IPS-NIHi7 (cell line): ENCODE results near the gene ST6GALNAC3.
"Not testable (repeated sequence)": the region's sequence is repeated elsewhere in the genome, so short reads cannot be mapped to it uniquely, and the experiment has no call there.

ENCODE experiments used
- DNase-seq: peaks from one replicate; pipeline ENCODE4 v3.0.0; 2012; ENCODE audit warnings: mixed read lengths; ENCODE audit errors: extremely low spot score

Gene ST6GALNAC3

DNA sequence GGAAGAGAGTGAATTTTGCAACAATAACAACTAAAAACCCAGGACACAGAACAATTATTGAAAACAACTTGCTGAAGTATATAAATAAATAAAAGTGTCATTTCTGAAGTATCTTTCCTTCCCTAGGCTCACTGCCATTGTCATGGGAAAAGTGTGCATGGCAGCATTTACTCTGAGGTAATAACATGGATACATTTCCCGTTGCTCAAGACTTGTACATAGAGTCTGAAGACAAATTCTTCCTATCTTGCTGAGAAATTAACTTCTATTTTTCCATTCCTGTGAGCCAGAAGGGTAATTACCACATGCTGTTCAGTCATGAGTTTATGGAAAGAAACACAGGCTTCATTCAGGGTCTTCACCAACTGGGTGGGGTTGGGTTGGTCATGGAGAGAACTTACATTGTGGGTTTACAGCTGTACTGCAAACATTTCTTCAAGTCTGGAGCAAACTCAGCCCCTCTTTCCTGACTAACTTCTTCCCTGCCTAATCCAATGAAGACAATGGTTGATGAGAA lies 32.2 kb downstream of the ST6GALNAC3 start:
- DNase-seq: no peak

DNA sequence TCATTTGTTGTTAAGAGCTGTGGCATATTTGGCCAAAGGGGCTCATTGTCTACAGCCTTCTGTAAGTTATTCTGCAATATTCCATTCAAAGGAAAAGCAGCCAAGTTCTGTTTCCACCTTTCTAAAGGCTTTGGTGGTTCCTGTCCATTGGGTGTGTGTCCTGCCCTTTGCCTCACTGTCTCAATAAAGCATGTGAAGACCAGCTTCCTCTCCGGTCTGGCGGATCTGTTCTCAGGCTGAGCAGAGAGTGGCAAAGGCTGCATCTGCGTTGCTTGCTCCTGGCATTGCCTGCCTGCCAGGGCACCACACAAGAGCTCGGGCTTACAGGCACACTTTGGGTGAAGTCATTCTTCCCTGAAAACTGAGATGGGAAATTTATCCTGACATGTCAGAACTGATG lies 34.9 kb downstream of the ST6GALNAC3 start:
- no peak for DNase-seq

DNA sequence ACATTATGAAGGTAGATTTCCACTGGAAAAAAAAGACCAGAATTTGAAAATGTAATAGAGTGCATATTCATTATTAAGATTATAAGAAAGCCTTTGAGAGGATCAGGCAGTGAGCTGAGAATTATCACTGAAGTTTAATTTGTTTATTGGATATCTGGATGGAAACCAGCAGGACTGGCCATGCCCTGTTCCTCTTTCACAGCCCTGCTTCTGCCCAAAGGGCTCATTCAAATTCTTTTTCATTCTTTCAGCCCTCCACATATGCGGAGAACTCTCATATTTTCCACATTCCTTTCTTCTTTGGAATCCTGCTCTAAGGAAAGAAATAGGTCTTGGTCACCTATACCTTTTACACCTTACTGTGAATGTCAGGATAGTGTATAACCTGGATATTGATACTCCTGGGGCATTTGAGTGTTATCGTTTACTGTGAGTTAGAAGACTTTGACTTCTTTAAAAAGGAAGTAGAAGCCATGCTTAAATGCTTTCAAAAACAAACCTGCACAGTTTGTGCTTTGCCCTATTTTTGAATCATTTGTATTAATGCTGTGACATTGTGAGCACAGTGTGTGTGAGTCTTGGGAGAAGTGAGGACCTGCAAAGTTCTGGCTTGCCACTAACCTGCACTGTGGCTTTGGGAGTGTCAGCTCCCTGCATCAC lies 35.5 kb downstream of the ST6GALNAC3 start:
- DNase-seq: no peak

DNA sequence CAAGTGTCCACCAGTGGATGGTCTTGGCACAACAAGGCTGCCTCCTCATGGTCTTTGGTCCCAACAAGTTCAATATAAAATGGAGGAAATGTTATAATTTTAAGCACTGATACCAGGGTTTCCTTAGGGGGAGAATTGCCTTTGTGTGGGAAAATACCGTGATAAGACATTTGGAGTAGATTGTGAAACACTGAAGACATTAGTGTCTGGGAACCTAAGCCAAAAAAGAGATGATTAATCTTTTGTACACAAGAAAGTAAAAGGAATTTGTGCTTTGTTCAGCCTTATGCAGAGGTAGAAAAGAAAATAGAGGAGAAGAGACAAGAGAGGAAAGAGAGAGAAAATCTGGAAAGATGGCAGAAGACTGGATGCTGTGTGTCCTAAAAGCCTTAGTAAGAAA lies 36.1 kb downstream of the ST6GALNAC3 start:
- no peak for DNase-seq

DNA sequence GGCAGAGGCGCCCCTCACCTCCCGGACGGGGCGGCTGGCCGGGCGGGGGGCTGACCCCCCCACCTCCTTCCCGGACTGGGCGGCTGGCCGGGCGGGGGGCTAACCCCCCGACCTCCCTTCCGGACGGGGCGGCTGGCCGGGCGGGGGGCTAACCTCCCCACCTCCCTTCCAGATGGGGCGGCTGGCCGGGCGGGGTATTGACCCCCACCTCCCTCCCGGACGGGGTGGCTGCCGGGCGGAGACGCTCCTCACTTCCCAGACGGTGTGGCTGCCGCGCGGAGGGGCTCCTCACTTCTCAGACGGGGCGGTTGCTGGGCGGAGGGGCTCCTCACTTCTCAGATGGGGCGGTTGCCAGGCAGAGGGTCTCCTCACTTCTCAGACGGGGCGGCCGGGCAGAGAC lies 37.8 kb downstream of the ST6GALNAC3 start:
- DNase-seq: not testable (repeated sequence)

DNA sequence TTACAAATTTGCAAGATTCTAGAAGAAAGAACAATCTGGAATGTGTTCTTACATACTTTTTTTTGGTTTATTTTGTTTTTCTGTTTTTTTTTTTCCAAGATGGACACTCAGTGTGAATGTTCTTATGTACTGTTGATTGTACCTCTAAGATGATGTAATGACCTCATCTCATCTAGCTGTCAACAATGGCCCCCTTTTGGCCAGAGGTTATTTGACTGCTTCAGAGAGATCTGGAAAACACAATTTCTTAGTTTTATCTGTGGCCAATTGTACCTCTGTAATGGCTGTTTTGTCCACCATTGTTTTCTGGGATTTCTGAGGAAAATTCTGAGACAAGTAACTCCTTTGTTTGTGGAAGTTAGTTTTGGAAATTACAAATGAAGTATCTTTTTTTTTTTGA lies 38.9 kb downstream of the ST6GALNAC3 start:
- DNase-seq: no peak

DNA sequence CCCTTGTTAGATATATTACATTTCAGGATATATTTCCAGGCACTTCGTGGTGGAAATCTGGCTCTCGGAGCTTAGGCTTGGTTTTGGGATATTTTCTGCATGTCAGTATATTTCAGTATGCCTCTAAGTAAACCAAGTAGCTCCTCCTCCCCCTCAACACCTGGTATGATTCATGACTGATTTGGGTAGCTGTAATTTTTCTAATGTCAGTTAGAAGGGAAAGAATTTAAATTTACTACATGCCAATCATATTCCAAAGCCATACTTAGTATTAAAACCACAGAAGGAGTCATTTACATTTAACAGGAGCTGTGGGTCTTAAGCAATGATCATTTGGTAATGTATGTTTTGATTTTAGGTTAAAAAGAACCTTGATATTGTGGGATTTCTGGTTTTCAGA lies 40.6 kb downstream of the ST6GALNAC3 start:
- DNase-seq: no peak

DNA sequence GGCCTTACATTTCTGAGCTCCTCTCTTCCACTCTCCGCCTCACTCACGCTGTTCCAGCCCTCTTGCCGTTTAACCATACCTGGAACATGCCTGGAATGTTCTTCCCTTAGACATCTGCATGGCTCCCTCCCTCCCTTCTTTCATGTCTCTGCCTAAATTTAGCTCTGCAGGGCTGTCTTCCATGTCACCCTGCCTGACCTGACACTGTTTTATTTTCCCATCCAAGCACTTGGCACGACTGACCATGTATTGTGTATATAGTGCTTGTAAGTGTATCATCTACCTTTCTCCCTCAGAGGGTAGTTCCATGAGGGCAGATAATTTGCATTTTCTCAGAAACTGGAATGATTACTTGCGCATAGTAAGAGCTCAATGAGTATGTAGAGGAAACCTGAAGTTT lies 47.3 kb downstream of the ST6GALNAC3 start:
- no peak for DNase-seq

DNA sequence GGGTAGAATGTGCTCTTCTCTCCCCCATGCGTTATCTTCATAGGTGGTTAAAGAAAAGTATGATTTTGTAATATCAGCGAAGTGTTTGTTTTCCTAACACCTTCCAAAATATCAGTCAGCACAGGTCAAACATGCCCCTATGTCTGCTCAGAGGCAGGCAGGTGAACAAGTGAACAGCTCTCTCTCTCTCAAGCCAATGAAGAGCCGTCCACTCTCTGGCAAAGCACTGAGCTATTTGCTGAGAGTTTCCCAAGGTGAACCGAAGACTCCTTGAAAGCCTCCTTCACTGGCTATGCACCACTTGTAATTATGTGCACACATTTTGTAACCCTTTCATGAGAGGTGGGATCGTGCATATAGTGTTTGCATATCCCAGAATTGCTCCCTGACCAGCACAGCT lies 47.7 kb downstream of the ST6GALNAC3 start:
- DNase-seq: no peak

DNA sequence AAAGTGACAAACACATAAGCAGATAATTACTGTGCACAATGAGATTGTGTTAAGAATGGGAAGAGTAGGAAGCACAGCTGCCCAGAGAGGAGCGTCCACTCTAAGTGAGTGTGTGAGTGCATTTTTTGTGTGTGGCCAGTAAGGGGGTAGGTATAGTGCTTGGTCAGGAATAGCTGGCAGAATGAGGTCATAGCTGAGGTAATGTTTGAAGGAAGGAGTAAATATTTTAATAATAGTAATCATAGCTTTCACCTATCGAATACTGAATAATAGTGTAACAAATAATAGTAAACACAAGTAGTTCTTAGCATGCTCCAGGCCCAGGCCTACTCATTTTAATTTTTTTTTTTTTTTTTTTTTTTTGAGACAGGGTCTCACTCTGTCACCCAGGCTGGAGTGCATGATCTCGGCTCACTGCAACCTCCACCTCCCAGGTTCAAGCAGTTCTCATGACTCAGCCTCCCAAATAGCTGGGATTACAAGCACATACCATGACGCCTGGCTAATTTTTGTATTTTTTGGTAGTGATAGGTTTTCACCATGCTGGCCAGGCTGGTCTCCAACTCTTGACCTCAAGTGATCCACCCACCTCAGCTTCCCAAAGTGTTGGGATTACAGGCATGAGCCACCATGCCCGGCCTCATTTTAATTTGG lies 49.0 kb downstream of the ST6GALNAC3 start:
- not testable (repeated sequence) for DNase-seq

DNA sequence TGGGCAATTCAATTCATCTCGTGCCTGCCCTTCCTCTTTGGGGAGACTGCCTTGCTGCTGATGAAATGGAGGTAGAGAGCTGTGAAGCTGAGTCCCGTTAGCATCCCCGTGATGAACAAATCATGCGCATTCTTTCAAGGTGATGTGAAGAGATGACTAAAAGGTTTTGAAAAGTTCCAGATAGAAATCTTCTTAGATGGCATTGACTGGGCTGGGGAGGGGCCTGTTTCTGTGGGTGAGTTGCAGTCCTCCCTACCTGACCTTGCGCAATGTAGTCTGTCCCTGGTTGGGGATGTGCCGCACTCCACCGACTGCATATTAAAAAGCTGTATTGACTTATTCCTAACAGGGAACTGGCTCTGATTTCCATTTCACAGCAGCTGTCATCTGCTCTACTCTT lies 49.6 kb downstream of the ST6GALNAC3 start:
- no peak for DNase-seq

DNA sequence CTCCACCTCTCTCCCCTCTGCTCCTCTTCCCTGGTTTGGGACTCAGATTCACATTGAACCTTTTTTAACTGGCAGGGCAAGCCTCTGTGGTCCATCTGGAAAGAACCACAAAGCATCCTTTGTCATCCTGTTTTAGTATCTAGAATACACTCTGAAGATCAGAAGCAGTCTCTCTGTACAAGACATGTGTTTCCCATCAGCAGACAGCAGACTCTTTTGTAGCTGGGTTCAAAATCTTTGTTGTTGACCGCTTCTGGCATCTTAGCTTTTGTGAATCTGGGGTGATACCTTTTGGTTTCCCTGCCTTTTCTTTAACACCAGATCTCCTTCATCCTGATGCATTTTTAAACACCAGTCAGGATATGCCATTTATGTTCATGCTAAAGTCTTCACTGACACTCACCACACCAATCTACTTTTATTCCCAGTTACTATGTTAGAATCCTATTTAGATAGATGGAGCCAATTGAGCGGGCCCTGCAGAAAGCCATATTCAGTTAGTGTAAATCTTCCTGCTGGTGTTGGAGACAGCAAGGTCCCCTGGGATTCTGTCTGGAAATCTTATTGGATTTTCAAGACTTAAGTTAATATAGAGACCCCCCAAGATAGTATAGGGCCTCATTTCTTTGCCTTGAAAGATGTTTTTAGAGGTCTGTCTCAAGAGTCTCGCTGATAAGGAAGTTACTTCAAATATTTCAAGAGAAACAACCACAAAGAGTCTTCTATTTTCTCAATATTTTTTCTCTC lies 51.1 kb downstream of the ST6GALNAC3 start:
- DNase-seq: no peak

DNA sequence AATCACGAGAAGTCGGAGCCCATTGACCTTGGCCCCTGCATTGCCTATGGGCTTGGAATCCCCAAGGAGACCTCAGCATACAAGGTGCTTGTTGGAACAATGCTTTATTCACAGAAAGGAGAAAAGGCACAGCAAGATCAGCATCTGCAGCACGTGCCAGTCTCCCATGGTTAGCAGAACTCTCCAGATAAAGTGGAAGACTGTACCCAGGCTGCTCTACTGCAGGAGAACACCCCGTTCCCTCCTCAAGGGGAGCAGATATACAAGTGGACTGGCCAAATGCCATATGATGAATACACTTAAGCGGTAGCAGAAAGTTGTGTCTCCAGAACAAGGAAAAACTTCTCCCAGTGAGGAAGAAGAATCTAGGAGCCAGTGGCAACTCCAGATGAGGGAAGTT lies 53.5 kb downstream of the ST6GALNAC3 start:
- DNase-seq: no peak

DNA sequence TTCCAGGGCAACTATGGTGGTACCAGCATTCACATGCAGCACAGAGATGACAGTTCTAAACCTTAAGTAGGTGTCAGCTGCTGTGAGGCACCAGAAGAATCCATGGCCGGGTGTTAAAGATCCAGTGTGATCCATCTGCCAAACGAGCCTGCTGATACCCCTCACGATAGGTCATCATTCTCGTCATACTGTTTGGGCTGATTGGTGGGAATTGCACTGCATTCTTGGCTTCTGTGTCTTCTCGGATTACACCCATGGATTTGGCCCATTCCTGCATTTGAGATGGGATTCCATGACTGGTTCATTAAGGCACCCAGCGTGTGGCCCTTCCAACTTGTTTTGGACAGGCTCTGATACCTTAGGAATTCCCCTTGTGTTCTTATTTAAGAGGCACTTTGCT lies 55.2 kb downstream of the ST6GALNAC3 start:
- DNase-seq: peak; percentile 16

DNA sequence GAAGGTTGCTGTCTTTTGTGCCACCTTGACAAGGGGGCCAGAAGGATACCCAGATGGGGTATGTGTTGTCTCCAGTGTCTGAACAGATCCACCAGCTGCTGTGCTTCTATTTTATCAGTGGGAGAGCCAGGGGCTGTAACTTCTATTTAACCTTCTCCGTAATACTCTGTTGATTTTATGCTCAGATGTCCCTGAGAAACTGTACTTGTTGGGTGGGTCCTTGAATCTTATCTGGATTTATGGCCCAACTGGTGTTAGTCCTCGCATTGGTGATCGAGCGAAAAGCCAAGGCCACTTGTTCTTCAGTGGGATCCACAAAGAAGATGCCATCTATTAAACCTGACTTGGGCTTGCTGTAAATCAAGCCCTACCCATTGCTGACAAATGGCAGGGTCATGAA lies 56.4 kb downstream of the ST6GALNAC3 start:
- no peak for DNase-seq

DNA sequence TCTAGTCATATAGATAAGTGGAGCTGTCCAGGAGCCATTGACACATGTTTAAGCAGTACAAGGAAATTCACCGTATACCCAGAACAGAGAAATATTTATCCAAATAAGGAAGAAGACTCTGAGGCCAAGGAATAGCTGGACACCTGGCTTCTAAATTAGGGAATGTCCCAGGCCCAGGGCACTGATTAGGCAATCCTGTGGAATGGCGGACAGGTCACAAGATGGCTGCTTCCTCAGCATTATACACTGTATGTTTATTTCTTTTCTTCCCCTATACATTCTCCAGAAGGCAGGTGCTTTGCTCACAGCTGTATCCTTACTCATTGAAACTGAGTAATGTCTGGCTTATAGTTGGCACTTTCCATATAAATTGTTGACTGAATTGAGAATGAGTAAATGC lies 59.4 kb downstream of the ST6GALNAC3 start:
- DNase-seq: no peak

DNA sequence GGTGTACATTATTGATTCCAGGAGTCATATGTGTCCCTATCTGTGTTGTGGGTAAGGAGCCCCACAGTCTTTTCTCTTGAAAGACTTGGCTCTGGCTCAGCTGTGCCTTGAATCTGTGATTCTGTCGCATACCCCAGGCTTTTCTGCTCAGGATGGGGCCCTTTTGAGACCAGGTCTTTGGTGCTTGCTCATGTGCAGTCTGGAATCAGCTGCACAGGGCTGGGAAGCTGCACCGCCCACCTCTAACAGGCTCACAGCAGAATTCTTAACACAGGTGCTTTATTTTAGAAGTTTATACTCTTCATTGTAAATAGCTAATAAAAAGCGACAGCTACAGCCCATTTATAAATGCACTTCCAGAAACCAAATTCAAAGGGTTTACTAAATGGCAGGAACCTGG lies 61.3 kb downstream of the ST6GALNAC3 start:
- no peak for DNase-seq

DNA sequence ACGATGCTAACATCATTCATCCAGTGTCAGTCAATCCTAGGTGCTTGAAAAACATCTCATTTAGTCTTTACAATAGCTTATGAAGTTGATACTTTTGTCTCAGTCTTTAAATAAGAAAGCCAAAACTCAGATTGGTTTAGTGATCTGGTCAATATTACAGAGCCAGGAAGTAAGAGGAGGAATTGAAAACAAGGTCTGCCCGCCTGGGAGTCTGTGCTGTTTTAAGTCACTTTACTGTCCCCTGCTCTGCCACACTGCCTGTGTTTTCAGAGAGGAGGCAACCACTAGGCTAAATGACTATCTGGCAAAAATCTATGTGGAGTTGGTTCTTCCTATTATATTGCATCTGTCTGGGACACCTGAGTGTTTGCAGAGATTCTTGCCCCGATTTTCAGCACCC lies 62.3 kb downstream of the ST6GALNAC3 start:
- DNase-seq: no peak

DNA sequence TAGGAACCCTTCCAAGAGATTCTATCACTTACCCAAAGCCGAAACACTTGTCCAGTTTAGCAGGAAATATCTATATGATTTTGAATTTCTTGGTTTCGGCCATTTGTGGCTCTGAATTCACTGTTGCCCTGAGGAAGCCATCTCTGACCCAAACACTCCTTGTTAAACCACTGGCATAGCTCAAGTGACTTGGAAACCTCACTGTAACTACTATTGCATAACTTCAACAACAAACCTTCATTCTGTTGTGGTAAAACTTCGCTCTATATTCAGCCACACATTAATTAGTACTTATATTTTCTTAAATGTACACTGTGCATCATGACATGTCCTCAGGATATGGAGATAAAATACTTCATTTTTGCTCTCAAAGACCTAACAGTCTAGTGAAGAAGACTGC lies 63.2 kb downstream of the ST6GALNAC3 start:
- no peak for DNase-seq

DNA sequence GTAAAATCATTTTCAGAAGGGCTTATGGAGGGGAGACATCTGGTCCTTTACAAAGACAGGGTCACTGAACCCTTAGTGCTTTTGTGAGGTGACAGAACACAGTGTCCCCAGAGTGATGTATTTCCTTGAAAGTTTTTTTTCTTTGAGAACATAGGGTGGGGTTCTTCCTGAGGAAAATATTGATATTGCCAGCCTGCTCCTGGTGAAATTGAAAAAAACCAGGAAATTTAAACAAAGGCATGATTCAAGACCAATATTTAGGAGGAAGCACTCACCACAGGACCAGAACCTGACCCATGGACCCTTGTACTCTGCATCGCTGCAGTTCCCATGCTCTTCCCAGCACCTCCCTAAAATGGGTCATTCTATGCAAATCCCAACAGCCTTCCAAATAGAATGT lies 63.7 kb downstream of the ST6GALNAC3 start:
- DNase-seq: no peak

DNA sequence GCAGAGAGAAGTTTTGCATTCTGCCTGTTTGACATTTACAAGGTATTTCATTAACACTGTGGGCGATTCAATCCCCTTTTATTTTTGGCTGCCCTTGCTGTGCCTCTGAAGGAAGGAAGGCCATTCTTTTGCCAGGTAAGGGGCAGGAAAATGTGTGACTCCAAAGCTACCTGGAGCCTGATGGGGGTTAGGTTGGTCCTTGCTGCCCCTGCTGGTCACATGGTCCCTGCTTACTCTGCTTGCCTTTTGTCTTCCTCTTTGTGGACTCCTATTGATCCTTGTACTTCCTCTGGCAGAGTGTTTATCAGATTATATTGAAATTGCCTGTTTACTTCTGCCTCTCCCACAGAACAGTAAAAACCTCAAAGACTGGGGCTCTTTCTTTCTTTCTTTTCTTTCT lies 65.7 kb downstream of the ST6GALNAC3 start:
- peak; percentile 70 for DNase-seq

DNA sequence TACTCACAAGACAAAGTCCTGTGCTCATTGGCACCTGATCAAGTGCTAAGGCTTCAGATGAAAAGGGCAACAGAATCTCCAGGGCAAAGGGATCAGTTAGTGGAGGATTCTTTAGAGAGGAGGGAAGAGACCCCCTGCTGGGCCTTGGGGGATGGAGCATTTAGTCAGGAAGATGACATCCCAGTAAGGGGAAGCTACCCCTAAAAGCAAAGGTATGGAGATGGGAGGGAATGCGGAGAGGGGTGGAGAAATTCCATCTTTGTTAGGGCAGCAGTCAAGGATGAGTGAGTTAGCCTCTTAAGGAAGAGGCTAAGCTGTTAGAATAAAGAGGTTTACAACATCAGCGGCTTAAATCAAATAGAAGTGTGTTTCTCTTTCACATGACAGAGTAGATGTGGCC lies 67.4 kb downstream of the ST6GALNAC3 start:
- peak; percentile 22 for DNase-seq
